D721Med (cell line): ENCODE results near the gene DARS2.
A peak's percentile ranks its signal among the peaks of the same experiment; 100 is the strongest.
"Not testable (repeated sequence)": the region's sequence is repeated elsewhere in the genome, so short reads cannot be mapped to it uniquely, and the experiment has no call there.

Source experiments
- DNase-seq: peaks from one replicate; pipeline ENCODE4 v3.0.0; 2011; ENCODE audit warnings: low spot score; ENCODE audit not compliant: insufficient read length
- FAIRE-seq: peaks from 2 replicates; lab custom pipeline; 2011; peaks lifted over from hg19 to GRCh38; lab: Jason Lieb, UNC
- CTCF ChIP-seq: IDR thresholded peaks from 2 replicates; pipeline ENCODE4 v1.5.1; 2012; ENCODE audit warnings: mild to moderate bottlenecking, control low read depth; ENCODE audit not compliant: insufficient read depth; ENCODE audit errors: missing control alignments

The DARS2 gene

GRCh38 chr1:173802961-173803360 is 21.5 kb upstream of the DARS2 start:
- DNase-seq (no peak), FAIRE-seq (no peak)
- no peak for TF ChIP-seq CTCF

- not testable (repeated sequence) for DNase-seq, FAIRE-seq
These were observed 10.8 kb upstream of the DARS2 start for GRCh38 chr1:173813654-173814053.

- TF ChIP-seq CTCF: no peak
- no peak for DNase-seq
- FAIRE-seq: no peak
These were observed 6.0 kb upstream of the DARS2 start for GRCh38 chr1:173818459-173818858.

GRCh38 chr1:173821680-173822079 is 2.8 kb upstream of the DARS2 start:
- no peak for DNase-seq
- no peak for TF ChIP-seq CTCF
- no peak for FAIRE-seq

GRCh38 chr1:173823781-173824314 is 625 bp upstream of the DARS2 start:
- FAIRE-seq (no peak), DNase-seq (no peak)
- no peak for TF ChIP-seq CTCF

DNA sequence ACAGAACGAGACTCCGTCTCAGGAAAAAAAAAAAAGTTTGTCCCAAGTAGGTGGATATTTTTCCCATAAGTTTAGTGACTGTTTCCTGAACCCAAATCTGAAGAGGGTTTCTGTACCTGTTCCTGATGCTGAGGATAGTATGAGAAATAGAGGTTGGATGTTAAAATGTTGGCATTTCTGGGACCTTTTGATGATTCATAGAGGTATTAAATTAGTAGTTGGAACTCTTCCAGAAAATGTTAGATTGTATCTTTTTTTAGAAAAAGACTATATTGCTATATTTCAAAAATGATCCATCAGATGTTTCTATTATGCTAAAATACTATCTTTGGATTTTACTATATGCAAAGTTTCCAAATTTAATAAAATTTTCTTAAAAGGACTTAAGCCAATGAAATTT is 3.1 kb downstream of the DARS2 start:
- no peak for FAIRE-seq
- TF ChIP-seq CTCF: no peak
- DNase-seq: no peak

- no peak for DNase-seq
- FAIRE-seq: no peak
- no peak for TF ChIP-seq CTCF
These were observed 8.3 kb downstream of the DARS2 start for GRCh38 chr1:173832748-173833147.

- FAIRE-seq (peak; percentile 78), DNase-seq (no peak)
- no peak for TF ChIP-seq CTCF
These were observed 27.6 kb downstream of the DARS2 start for GRCh38 chr1:173852105-173852504.
